Measurements from ENCODE around the gene SRGAP2.
"Not testable (repeated sequence)": the region's sequence is repeated elsewhere in the genome, so short reads cannot be mapped to it uniquely, and the experiment has no call there.

The SRGAP2 gene

DNA sequence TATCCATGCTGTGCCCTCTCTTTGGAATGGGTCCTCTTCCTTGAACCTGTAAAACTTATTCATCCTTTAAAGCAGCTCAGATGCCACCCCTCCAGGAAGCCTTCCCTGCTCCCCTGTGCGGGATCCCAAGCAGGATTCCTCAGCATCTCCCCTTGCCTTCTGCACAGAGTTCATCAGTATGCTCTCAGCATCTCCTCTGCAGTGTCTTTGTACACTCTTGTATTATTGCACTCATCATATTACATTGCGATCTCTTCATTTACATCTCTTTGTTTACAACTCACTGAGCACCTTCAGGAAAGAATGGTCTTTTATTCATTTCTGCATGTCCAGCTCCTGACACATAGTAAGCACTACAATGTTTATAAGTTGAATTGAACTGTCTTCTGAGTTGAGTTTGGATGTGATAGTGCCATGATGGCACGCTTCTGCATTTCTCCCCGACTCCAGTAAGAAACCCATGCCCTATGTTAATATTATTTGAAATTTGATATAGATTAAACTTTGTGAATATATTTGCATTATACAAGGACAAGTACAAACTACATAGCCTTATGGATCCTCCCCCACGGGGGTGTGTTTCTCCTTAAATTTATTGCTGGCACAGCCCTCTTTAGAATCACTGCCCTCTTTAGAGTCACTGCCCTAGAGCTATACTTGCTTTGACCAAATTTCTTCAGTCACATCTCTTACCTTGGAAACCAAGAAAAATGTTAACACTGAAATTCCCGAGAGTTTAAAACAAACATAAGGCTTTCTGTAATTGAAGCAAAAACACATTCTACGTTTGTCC lies 12.5 kb downstream of the SRGAP2 start:
- not testable (repeated sequence) for H3K27me3 ChIP-seq (ENCODE audit: control insufficient read depth, insufficient read depth, low read length); H3K9ac ChIP-seq (ENCODE audit: low read length); H3K4me3 ChIP-seq (ENCODE audit: low read depth, low read length); H3K27ac ChIP-seq (ENCODE audit: low read depth, low read length); H3K4me1 ChIP-seq (ENCODE audit: control insufficient read depth, insufficient read depth, low read length); H3K9me3 ChIP-seq (ENCODE audit: control insufficient read depth, insufficient read depth, low read depth, low read length); H3K36me3 ChIP-seq (ENCODE audit: control insufficient read depth, insufficient read depth, low read length)

DNA sequence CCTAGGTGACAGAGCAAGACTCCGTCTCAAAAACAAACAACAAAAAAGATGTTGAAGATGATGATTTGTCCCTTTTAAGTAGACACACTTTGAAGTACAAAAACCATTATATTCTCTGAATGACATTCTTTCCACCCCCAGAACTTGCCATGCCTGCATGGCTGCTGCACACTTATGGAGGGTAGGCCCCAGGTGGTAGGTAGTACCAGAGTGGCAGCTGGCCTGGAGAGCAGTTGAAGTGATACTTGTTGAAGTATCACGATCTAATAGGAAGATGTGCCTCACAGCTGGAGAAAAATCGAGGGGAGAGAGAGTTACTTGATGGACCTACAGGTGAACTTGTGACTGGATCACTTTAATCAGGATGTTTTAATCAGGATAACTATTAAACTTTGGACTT lies 14.9 kb downstream of the SRGAP2 start:
- H3K27me3 ChIP-seq (ENCODE audit: control insufficient read depth, insufficient read depth, low read length); H3K27ac ChIP-seq (ENCODE audit: low read depth, low read length); H3K9me3 ChIP-seq (ENCODE audit: control insufficient read depth, insufficient read depth, low read depth, low read length); H3K4me3 ChIP-seq (ENCODE audit: low read depth, low read length); H3K36me3 ChIP-seq (ENCODE audit: control insufficient read depth, insufficient read depth, low read length); H3K9ac ChIP-seq (ENCODE audit: low read length); H3K4me1 ChIP-seq (ENCODE audit: control insufficient read depth, insufficient read depth, low read length): not testable (repeated sequence)

DNA sequence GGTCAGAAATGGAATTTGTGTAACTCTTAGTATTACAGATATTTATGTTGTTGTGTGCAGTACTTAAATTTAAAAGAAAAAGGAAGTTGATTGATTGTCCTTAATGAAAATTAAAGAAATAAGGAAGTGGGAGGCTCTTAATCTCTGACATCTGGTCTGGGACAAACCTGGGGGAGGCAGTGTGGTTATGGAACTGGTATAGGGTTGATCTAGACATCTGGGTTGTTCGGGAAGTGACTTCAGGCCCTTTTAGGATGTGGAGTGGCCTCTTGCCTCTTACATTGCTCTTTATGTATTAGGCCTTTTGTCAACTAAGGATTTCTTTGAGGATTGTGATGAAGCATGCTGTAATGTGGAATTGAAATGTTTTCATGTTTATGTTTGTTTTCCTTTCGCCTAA lies 15.4 kb downstream of the SRGAP2 start:
- not testable (repeated sequence) for H3K9me3 ChIP-seq (ENCODE audit: control insufficient read depth, insufficient read depth, low read depth, low read length); H3K4me3 ChIP-seq (ENCODE audit: low read depth, low read length); H3K9ac ChIP-seq (ENCODE audit: low read length); H3K4me1 ChIP-seq (ENCODE audit: control insufficient read depth, insufficient read depth, low read length); H3K36me3 ChIP-seq (ENCODE audit: control insufficient read depth, insufficient read depth, low read length); H3K27ac ChIP-seq (ENCODE audit: low read depth, low read length); H3K27me3 ChIP-seq (ENCODE audit: control insufficient read depth, insufficient read depth, low read length)

DNA sequence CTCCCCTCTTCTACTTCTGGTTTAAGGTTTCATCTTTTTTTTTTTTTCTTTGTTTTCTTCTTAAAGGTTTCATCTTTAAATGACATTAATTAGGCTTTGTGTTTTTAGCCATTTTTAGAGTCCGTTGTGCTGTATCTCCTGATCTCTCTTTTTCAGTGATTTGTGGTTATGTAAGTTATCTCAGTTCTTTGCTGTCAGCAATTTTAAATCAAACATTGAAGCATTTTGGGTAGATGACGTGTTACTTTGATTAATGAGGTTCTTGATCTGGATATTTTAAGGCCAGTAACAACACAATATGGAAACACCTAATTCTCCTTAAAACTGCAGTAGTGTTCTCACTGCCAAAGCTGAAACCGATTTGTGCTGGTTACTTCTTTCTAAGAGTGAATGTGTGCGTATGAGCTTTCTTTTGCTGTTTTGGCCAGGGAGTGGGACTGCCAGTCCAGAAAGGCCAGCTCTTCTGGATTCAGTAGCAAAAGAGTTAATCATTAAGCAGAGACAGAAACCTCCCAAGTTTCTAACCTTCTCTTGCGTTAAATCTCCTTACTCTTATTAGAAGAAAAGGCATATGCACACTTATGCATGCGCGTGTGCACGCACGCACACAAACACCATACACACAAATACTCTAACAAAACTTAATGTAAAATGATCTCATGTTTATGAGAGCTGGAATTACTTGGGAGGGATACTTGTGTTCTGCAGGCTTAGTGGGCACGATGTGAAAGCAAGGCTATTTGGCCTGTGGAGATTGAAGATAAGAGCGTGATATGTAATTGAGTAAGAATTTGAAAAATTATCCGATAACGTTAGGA lies 16.4 kb downstream of the SRGAP2 start:
- not testable (repeated sequence) for H3K4me3 ChIP-seq (ENCODE audit: low read depth, low read length); H3K27ac ChIP-seq (ENCODE audit: low read depth, low read length); H3K9ac ChIP-seq (ENCODE audit: low read length); H3K9me3 ChIP-seq (ENCODE audit: control insufficient read depth, insufficient read depth, low read depth, low read length); H3K36me3 ChIP-seq (ENCODE audit: control insufficient read depth, insufficient read depth, low read length); H3K27me3 ChIP-seq (ENCODE audit: control insufficient read depth, insufficient read depth, low read length); H3K4me1 ChIP-seq (ENCODE audit: control insufficient read depth, insufficient read depth, low read length)

DNA sequence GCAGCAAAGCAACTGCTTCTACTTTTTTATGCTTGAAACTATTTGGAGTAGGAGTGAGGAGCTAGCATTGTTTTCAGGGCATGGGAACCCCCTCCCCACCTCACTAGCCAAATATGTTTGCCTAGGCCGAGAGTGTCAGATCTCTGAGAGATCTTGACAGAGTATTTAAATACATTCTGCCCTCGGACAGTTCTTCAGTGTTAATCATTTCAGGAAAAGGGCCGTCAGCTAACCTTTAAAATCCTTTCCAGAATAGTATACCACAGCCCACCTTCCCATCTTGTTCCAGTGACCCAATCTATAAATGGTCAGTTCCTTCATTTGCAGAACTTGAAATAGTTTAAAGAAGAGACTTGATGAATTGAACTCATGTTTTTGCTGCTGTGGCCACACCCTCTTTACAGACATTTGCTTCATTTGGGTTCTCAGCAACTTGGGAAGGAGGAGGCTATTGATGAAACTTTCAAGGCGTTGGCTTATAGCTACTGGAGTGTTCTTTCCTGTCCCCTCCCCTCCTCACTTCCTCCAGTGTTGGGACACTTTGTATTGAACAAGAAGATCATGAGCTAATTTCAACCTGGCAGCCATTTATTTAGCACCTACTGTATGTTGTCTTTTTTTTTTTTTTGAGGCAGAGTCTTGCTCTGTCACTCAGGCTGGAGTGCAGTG lies 17.1 kb downstream of the SRGAP2 start:
- H3K9me3 ChIP-seq (ENCODE audit: control insufficient read depth, insufficient read depth, low read depth, low read length); H3K4me3 ChIP-seq (ENCODE audit: low read depth, low read length); H3K4me1 ChIP-seq (ENCODE audit: control insufficient read depth, insufficient read depth, low read length); H3K27me3 ChIP-seq (ENCODE audit: control insufficient read depth, insufficient read depth, low read length); H3K36me3 ChIP-seq (ENCODE audit: control insufficient read depth, insufficient read depth, low read length); H3K27ac ChIP-seq (ENCODE audit: low read depth, low read length); H3K9ac ChIP-seq (ENCODE audit: low read length): not testable (repeated sequence)

DNA sequence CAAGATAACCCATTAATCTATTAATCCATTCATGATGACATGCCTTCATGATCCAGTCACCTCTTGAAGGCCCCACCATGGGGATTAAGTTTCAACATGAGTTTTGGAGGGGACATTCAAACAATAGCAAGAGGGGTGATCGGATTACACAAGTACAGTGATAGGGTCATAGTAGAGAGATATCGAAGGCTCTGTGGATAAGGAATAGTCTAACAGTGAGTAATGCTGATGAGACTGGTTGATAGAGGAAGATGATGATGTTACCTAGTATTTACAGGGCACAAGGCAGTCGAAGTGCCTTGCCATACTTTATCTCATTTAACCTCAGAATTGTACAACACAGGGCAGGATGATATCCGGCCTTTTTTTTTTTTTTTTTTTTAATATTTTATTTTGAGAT lies 18.2 kb downstream of the SRGAP2 start:
- not testable (repeated sequence) for H3K36me3 ChIP-seq (ENCODE audit: control insufficient read depth, insufficient read depth, low read length); H3K9ac ChIP-seq (ENCODE audit: low read length)

DNA sequence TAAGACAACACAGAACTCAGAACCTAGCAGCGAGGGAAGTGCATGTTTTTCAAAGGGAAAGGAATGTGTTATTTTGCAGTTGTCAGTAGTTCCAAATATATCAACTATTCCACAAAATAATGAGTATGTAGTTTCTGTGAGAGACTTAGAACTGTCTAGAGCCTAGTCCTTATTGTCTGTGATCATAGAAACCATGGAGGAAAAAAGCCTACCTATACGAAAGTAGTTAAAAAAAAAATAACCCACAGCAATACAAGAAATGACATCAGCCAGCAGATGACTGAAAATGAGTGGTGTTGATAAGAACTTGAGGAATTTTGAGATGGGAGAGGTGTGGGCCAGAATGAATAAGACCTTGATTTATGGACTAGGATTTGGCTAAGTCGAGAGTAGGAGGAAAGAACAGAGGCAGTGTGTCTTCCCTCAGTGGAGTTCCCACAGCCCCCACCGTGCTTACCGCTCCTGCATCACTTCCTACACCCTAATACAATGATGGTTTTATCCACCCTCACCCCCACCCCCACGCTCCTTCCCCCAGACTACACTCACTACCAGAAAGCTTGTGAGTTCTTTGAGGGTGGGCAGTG lies 20.9 kb downstream of the SRGAP2 start:
- H3K9ac ChIP-seq (ENCODE audit: low read length); H3K4me3 ChIP-seq (ENCODE audit: low read depth, low read length); H3K27ac ChIP-seq (ENCODE audit: low read depth, low read length); H3K9me3 ChIP-seq (ENCODE audit: control insufficient read depth, insufficient read depth, low read depth, low read length); H3K4me1 ChIP-seq (ENCODE audit: control insufficient read depth, insufficient read depth, low read length); H3K36me3 ChIP-seq (ENCODE audit: control insufficient read depth, insufficient read depth, low read length); H3K27me3 ChIP-seq (ENCODE audit: control insufficient read depth, insufficient read depth, low read length): not testable (repeated sequence)

More for the DNA sequence above, 18.2 kb downstream of the SRGAP2 start:
- H3K27me3 ChIP-seq (ENCODE audit: control insufficient read depth, insufficient read depth, low read length); H3K4me1 ChIP-seq (ENCODE audit: control insufficient read depth, insufficient read depth, low read length); H3K27ac ChIP-seq (ENCODE audit: low read depth, low read length); H3K4me3 ChIP-seq (ENCODE audit: low read depth, low read length); H3K9me3 ChIP-seq (ENCODE audit: control insufficient read depth, insufficient read depth, low read depth, low read length): not testable (repeated sequence)

DNA sequence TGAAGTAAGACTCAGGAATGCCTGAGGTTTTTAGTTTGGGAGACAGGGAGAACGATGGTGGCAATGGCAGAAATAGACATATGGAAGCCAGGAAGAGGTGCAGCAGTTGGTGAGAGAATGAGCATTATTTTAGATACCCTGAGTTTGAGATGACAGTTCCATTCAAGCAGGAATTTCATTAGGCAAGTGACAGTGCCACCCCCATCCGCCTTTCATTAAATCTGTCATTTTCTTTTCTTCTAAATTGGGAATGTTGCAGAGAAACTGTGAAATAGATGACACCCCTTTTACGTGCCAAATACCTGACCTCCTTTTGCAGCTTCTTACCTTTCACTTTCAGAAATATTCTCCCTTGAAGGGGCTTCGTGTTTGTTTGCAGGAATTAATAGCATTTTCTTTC lies 22.0 kb downstream of the SRGAP2 start:
- H3K9me3 ChIP-seq (ENCODE audit: control insufficient read depth, insufficient read depth, low read depth, low read length); H3K4me1 ChIP-seq (ENCODE audit: control insufficient read depth, insufficient read depth, low read length); H3K4me3 ChIP-seq (ENCODE audit: low read depth, low read length): not testable (repeated sequence)

DNA sequence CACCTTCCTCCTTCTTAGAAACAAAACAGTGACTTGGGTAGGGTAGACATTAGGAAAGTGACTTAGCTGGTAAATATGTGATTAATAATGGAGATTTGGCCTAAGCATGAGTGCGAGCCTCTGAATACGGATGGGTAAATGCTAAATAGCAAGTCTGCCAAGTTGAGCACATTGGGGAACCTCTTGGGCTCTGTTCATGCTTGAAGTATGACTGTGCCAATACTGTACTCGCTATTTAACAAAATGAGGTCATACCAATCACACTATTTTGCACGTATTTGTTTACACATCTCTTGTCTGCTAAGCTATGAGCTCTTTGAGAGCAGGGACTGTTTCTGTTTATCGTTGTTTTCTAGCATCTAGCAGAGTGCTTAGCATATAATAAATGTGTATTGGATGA lies 23.5 kb downstream of the SRGAP2 start:
- not testable (repeated sequence) for H3K9me3 ChIP-seq (ENCODE audit: control insufficient read depth, insufficient read depth, low read depth, low read length); H3K4me3 ChIP-seq (ENCODE audit: low read depth, low read length); H3K27ac ChIP-seq (ENCODE audit: low read depth, low read length); H3K27me3 ChIP-seq (ENCODE audit: control insufficient read depth, insufficient read depth, low read length); H3K9ac ChIP-seq (ENCODE audit: low read length); H3K36me3 ChIP-seq (ENCODE audit: control insufficient read depth, insufficient read depth, low read length); H3K4me1 ChIP-seq (ENCODE audit: control insufficient read depth, insufficient read depth, low read length)

More for the DNA sequence above, 22.0 kb downstream of the SRGAP2 start:
- H3K27me3 ChIP-seq (ENCODE audit: control insufficient read depth, insufficient read depth, low read length); H3K36me3 ChIP-seq (ENCODE audit: control insufficient read depth, insufficient read depth, low read length); H3K9ac ChIP-seq (ENCODE audit: low read length); H3K27ac ChIP-seq (ENCODE audit: low read depth, low read length): not testable (repeated sequence)

DNA sequence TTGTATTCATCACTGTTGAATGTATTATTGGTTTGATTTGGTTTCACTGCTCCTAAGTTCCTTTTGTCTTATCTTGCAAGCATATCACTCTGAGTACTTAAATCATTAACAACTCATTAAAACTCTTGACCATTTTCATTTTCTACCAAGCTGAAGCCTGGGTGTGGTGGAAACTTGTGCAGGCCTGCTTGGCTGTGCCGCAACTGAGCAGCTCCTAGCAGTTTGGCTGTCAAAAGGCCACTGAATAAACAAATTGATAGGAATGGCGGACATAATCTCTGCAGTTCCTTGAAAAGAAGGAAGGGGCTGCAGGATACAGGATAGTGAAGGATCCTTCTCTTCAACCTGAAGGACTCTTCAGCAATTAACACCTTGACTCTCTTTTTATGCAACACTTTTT lies 25.9 kb downstream of the SRGAP2 start:
- H3K36me3 ChIP-seq (ENCODE audit: control insufficient read depth, insufficient read depth, low read length); H3K4me1 ChIP-seq (ENCODE audit: control insufficient read depth, insufficient read depth, low read length); H3K4me3 ChIP-seq (ENCODE audit: low read depth, low read length); H3K9me3 ChIP-seq (ENCODE audit: control insufficient read depth, insufficient read depth, low read depth, low read length); H3K27me3 ChIP-seq (ENCODE audit: control insufficient read depth, insufficient read depth, low read length); H3K27ac ChIP-seq (ENCODE audit: low read depth, low read length); H3K9ac ChIP-seq (ENCODE audit: low read length): not testable (repeated sequence)

DNA sequence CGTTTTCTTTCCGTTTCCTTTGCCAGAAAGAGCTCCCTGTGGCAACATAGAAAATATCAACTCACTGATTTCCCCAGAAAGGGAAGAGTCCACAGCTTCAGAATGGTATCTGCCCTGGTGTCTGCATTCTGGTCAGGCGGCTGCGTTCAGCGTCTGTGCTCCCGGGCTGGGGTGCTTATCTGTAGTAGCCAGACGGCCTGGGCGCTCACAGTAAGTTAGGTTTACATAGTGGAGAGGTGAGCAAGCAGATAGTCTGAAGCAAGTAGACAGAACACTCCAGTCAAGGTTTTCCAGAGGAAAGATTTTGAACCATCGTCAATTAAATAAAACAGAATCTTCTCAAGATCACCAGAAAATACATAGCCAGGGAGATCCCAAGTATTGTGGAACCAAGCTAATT lies 28.6 kb downstream of the SRGAP2 start:
- H3K4me3 ChIP-seq (ENCODE audit: low read depth, low read length); H3K27me3 ChIP-seq (ENCODE audit: control insufficient read depth, insufficient read depth, low read length): not testable (repeated sequence)

More for the DNA sequence above, 28.6 kb downstream of the SRGAP2 start:
- H3K27ac ChIP-seq (ENCODE audit: low read depth, low read length); H3K4me1 ChIP-seq (ENCODE audit: control insufficient read depth, insufficient read depth, low read length); H3K9ac ChIP-seq (ENCODE audit: low read length); H3K36me3 ChIP-seq (ENCODE audit: control insufficient read depth, insufficient read depth, low read length); H3K9me3 ChIP-seq (ENCODE audit: control insufficient read depth, insufficient read depth, low read depth, low read length): not testable (repeated sequence)
